Measurements from ENCODE around the gene P4HB.

The P4HB gene

DNA sequence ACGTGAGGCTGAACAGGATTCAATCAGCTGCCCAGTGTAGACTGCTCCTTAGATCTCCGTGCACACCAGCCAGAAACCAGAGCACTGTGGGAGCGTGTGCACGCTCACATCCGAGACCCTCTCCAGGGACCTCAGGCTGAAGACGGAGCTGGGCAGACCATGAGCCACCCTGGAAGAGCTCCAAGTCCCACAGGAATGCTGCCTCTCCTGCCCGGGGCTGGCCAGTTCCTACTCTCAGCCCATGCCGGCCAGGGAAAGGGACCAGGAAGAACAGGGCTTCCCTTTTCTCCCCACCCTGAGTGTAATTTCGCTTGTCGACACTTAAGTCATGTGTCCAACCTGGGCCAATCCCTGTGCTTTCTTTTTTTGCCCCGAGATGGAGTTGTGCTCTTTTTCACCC is 24.2 kb upstream of the P4HB start:
- peaks cover 70% of the 10 kb centered on the region for H3K36me3 ChIP-seq
- peak; percentile 79 for DNase-seq
- H3K27me3 ChIP-seq: no peaks in the 10 kb centered on the region
- H3K9me3 ChIP-seq: no peaks in the 10 kb centered on the region
- no peak for TF ChIP-seq CTCF (IDR thresholded peaks at IDR 0.05; ENCODE audit: low read depth, low read length)
- H3K4me3 ChIP-seq (ENCODE audit: low read depth, low read length): no peak overlapping the region
- H3K4me1 ChIP-seq: peaks cover 21% of the 10 kb centered on the region

DNA sequence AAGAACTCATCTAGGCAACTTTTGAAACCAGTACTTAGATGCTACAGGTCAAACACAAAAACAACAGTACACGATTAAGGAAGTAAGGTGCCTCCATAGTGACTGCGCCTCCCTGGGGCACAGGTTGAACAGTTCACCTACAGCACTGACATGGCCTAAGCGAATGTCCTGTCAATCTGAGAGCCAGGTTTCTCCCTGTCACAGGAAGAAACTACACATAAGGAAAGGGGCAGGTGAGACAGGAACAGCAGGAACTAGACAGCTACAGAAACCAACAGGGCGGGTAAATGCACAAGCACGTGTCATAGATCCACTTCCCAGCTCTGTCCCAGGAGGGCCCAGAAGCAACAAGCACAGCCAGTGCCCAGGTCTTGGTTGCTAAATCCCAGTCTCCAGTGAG is 18.8 kb upstream of the P4HB start:
- no peak for DNase-seq
- H3K27me3 ChIP-seq: no peaks in the 10 kb centered on the region
- H3K4me1 ChIP-seq: no peaks in the 10 kb centered on the region
- no peak for TF ChIP-seq CTCF (IDR thresholded peaks at IDR 0.05; ENCODE audit: low read depth, low read length)
- H3K9me3 ChIP-seq: no peaks in the 10 kb centered on the region
- H3K36me3 ChIP-seq: peaks cover 27% of the 10 kb centered on the region
- H3K4me3 ChIP-seq (ENCODE audit: low read depth, low read length): no peak overlapping the region

DNA sequence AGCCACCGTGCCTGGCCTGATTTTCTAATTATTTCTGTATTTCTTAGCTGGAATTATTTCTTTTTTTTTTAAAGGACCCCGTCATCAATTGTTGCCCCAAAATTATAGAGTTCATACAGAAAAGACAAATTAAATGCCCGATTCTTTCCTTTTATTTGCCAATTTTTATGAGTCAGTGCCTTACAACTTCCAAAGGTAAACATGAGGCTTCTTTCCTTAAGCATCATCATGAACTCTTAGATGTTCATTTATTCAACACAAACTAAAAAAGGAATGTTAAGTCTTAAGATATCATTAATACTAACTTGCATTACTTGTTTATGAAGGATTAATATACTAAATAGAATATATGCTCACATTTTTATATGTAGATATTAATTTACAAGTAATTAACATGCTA is 18.0 kb upstream of the P4HB start:
- no peak overlapping the region for H3K4me3 ChIP-seq (ENCODE audit: low read depth, low read length)
- no peak for TF ChIP-seq CTCF (IDR thresholded peaks at IDR 0.05; ENCODE audit: low read depth, low read length)
- H3K27me3 ChIP-seq: no peaks in the 10 kb centered on the region
- no peaks in the 10 kb centered on the region for H3K9me3 ChIP-seq
- H3K36me3 ChIP-seq: peaks cover 19% of the 10 kb centered on the region
- no peaks in the 10 kb centered on the region for H3K4me1 ChIP-seq
- no peak for DNase-seq

GRCh38 chr17:81877569-81877968 is 17.2 kb upstream of the P4HB start:
- no peaks in the 10 kb centered on the region for H3K27me3 ChIP-seq
- DNase-seq: no peak
- H3K4me1 ChIP-seq: no peaks in the 10 kb centered on the region
- H3K9me3 ChIP-seq: no peaks in the 10 kb centered on the region
- H3K4me3 ChIP-seq (ENCODE audit: low read depth, low read length): no peak overlapping the region
- peaks cover 17% of the 10 kb centered on the region for H3K36me3 ChIP-seq
- TF ChIP-seq CTCF (IDR thresholded peaks at IDR 0.05; ENCODE audit: low read depth, low read length): no peak

GRCh38 chr17:81871387-81872230 is 11.3 kb upstream of the P4HB start:
- H3K36me3 ChIP-seq: peaks cover 25% of the 10 kb centered on the region

More at GRCh38 chr17:81871387-81872230, 11.3 kb upstream of the P4HB start:
- peaks cover 22% of the 10 kb centered on the region for H3K4me1 ChIP-seq
- H3K27me3 ChIP-seq: no peaks in the 10 kb centered on the region
- no peaks in the 10 kb centered on the region for H3K9me3 ChIP-seq
- TF ChIP-seq CTCF (IDR thresholded peaks at IDR 0.05; ENCODE audit: low read depth, low read length): no peak
- peak overlapping the region; percentile 90 for H3K4me3 ChIP-seq (ENCODE audit: low read depth, low read length)
- DNase-seq: peak; percentile 97

All from BE2C (cell line).